PFSK-1 (cell line): ENCODE measurements around the gene NRXN3.

Experiments
- POLR2AphosphoS5 ChIP-seq: IDR thresholded peaks from 2 replicates; pipeline ENCODE4 v1.6.1; 2012; ENCODE audit warnings: low read depth, mild to moderate bottlenecking, control low read depth, low read length, moderate library complexity
- SIN3A ChIP-seq: IDR thresholded peaks from 2 replicates; pipeline ENCODE4 v1.6.1; 2012; ENCODE audit warnings: mild to moderate bottlenecking, low read length, moderate library complexity, borderline replicate concordance; ENCODE audit not compliant: insufficient read depth
- TAF1 ChIP-seq: IDR thresholded peaks from 2 replicates; pipeline ENCODE4 v1.6.1; 2012; ENCODE audit warnings: low read length, control low read depth, borderline replicate concordance; ENCODE audit not compliant: insufficient read depth

DNA sequence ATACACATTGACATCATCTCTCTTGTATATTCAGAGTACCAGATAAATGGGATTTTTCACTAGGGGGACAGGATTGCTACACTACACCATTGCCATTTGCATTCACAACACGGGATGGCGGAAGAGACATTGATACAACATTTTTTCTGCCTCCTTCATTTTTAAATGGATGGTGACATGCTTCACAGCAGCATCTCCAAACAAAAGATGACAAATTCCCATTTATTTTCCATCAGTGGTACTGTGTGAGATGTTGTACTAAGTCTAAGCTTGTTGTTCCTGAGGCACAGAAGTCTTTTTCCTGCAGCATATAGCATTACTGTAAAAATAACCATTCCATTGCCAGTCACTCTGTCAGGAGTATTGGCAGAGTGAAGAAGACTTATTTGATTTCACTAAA lies 912.7 kb downstream of the NRXN3 start:
- TF ChIP-seq POLR2AphosphoS5 (no peak), TAF1 (no peak), SIN3A (no peak)
